Mesendoderm (in vitro differentiated cells): ENCODE results near the gene NLGN1.

Experiments
- DNase-seq: peaks from one replicate; pipeline ENCODE4 v3.0.0; 2013
- H2AK5ac ChIP-seq: 2 replicates; pipeline ENCODE4 v1.6.1; 2013; ENCODE audit warnings: low read length, inconsistent platforms
- H2BK120ac ChIP-seq: 2 replicates; pipeline ENCODE4 v1.6.1; 2013; ENCODE audit warnings: low read depth, mild to moderate bottlenecking, low read length, moderate library complexity, mixed read lengths
- H2BK15ac ChIP-seq: replicated peaks from 2 replicates; pipeline ENCODE4 v1.6.1; 2013; ENCODE audit warnings: low read depth, mild to moderate bottlenecking, moderate library complexity
- H2BK5ac ChIP-seq: 2 replicates; pipeline ENCODE4 v1.6.1; 2013; ENCODE audit warnings: low read length, inconsistent platforms
- H3K18ac ChIP-seq: 2 replicates; pipeline ENCODE4 v1.6.1; 2013; ENCODE audit warnings: mild to moderate bottlenecking, low read length, mixed read lengths
- H3K23ac ChIP-seq: one replicate; pipeline ENCODE4 v1.6.1; 2013; ENCODE audit warnings: low read length
- H3K27ac ChIP-seq: 2 replicates; pipeline ENCODE4 v1.5.1; 2013; ENCODE audit warnings: low read depth, mild to moderate bottlenecking, inconsistent platforms, low read length, moderate library complexity
- H3K27me3 ChIP-seq: 2 replicates; pipeline ENCODE4 v1.6.1; 2013; ENCODE audit warnings: low read length, control low read depth, mild to moderate bottlenecking, inconsistent platforms; ENCODE audit not compliant: insufficient read depth, poor library complexity
- H3K36me3 ChIP-seq: 2 replicates; pipeline ENCODE4 v1.6.1; 2013; ENCODE audit warnings: low read length, inconsistent platforms; ENCODE audit not compliant: control insufficient read depth, insufficient read depth
- H3K4ac ChIP-seq: one replicate; pipeline ENCODE4 v1.6.1; 2013; ENCODE audit warnings: low read depth, mild to moderate bottlenecking, low read length, moderate library complexity
- H3K4me1 ChIP-seq: 2 replicates; pipeline ENCODE4 v1.6.1; 2013; ENCODE audit warnings: low read depth, low read length, inconsistent platforms; ENCODE audit not compliant: control insufficient read depth
- H3K4me2 ChIP-seq: 2 replicates; pipeline ENCODE4 v1.6.1; 2013; ENCODE audit warnings: low read length
- H3K4me3 ChIP-seq: 2 replicates; pipeline ENCODE4 v1.5.1; 2013; ENCODE audit warnings: mild to moderate bottlenecking, low read length
- H3K56ac ChIP-seq: one replicate; pipeline ENCODE4 v1.6.1; 2013; ENCODE audit warnings: low read length
- H3K79me1 ChIP-seq: 2 replicates; pipeline ENCODE4 v1.6.1; 2013; ENCODE audit warnings: low read length, inconsistent platforms
- H3K79me2 ChIP-seq: 2 replicates; pipeline ENCODE4 v1.6.1; 2013; ENCODE audit warnings: mild to moderate bottlenecking, low read length; ENCODE audit not compliant: control insufficient read depth, insufficient read depth
- H3K9ac ChIP-seq: 2 replicates; pipeline ENCODE4 v1.6.1; 2013; ENCODE audit warnings: low read length, inconsistent platforms
- H4K5ac ChIP-seq: one replicate; pipeline ENCODE4 v1.6.1; 2013; ENCODE audit warnings: low read length
- H4K8ac ChIP-seq: one replicate; pipeline ENCODE4 v1.6.1; 2013; ENCODE audit warnings: low read depth, mild to moderate bottlenecking, control low read depth, low read length, moderate library complexity
- WGBS: extraction: QIAGEN DNeasy Blood & Tissue Kit; methylation state at CpG from one replicate; pipeline ENCODE4 v1.1.7; 2013; ENCODE audit warnings: low lambda C conversion rate, missing lambda C conversion rate; ENCODE audit not compliant: insufficient coverage; ENCODE audit errors: extremely low coverage; 5-methylcytosine and 5-hydroxymethylcytosine counted together

Gene NLGN1

GRCh38 chr3:173793963-173794362, 396.4 kb downstream of the NLGN1 start:
- peak; percentile 13 for DNase-seq
- no peak overlapping the region for H4K8ac ChIP-seq

GRCh38 chr3:173796405-173796804, 398.9 kb downstream of the NLGN1 start:
- no peaks in the 10 kb centered on the region for H3K79me1 ChIP-seq
- no peak overlapping the region for H3K4me3 ChIP-seq
- no peak overlapping the region for H2BK120ac ChIP-seq
- no peak overlapping the region for H3K4ac ChIP-seq
- no peak overlapping the region for H2BK5ac ChIP-seq
- H3K36me3 ChIP-seq, result no peaks in the 10 kb centered on the region
- DNase-seq, result no peak
- no peak overlapping the region for H2AK5ac ChIP-seq
- no peak overlapping the region for H4K5ac ChIP-seq
- no peak overlapping the region for H3K23ac ChIP-seq
- no peak overlapping the region for H3K27ac ChIP-seq
- no peak overlapping the region for H3K4me2 ChIP-seq
- H3K79me2 ChIP-seq, result no peaks in the 10 kb centered on the region
- H3K56ac ChIP-seq, result no peak overlapping the region
- H3K27me3 ChIP-seq, result no peaks in the 10 kb centered on the region
- no peak overlapping the region for H4K8ac ChIP-seq
- H3K9ac ChIP-seq, result no peak overlapping the region
- H3K4me1 ChIP-seq, result no peaks in the 10 kb centered on the region
- WGBS, result no CpG with 5 or more reads among the region's 1 CpG
- H2BK15ac ChIP-seq, result no peak overlapping the region
- H3K18ac ChIP-seq, result no peak overlapping the region

More at GRCh38 chr3:173793963-173794362, 396.4 kb downstream of the NLGN1 start:
- Histone ChIP-seq H3K36me3 (no peaks in the 10 kb centered on the region), H3K4me2 (no peak overlapping the region), H3K79me2 (no peaks in the 10 kb centered on the region), H2AK5ac (no peak overlapping the region), H4K5ac (no peak overlapping the region), H3K79me1 (no peaks in the 10 kb centered on the region), H3K27ac (no peak overlapping the region), H3K9ac (no peak overlapping the region), H3K56ac (no peak overlapping the region), H3K4me3 (no peak overlapping the region), H2BK120ac (no peak overlapping the region), H3K18ac (no peak overlapping the region), H3K23ac (no peak overlapping the region), H2BK15ac (no peak overlapping the region), H3K27me3 (no peaks in the 10 kb centered on the region), H2BK5ac (no peak overlapping the region), H3K4me1 (no peaks in the 10 kb centered on the region), H3K4ac (no peak overlapping the region)
- no CpG with 5 or more reads among the region's 2 CpGs for WGBS

GRCh38 chr3:173796890-173797289, 399.3 kb downstream of the NLGN1 start:
- peak; percentile 9 for DNase-seq
- H3K23ac ChIP-seq, result no peak overlapping the region
- H2AK5ac ChIP-seq, result no peak overlapping the region
- H3K79me2 ChIP-seq, result no peaks in the 10 kb centered on the region
- H4K5ac ChIP-seq, result no peak overlapping the region
- no peaks in the 10 kb centered on the region for H3K4me1 ChIP-seq
- H3K4ac ChIP-seq, result no peak overlapping the region
- WGBS, result no CpG with 5 or more reads among the region's 3 CpGs
- H3K79me1 ChIP-seq, result no peaks in the 10 kb centered on the region
- H3K4me2 ChIP-seq, result no peak overlapping the region
- no peak overlapping the region for H3K4me3 ChIP-seq
- H2BK5ac ChIP-seq, result no peak overlapping the region
- no peak overlapping the region for H2BK120ac ChIP-seq
- no peak overlapping the region for H3K27ac ChIP-seq
- no peak overlapping the region for H3K56ac ChIP-seq
- H3K27me3 ChIP-seq, result no peaks in the 10 kb centered on the region
- H2BK15ac ChIP-seq, result no peak overlapping the region
- no peaks in the 10 kb centered on the region for H3K36me3 ChIP-seq
- H3K18ac ChIP-seq, result no peak overlapping the region
- H4K8ac ChIP-seq, result no peak overlapping the region
- no peak overlapping the region for H3K9ac ChIP-seq

GRCh38 chr3:173799060-173799816, 401.7 kb downstream of the NLGN1 start:
- H3K4ac ChIP-seq, result no peak overlapping the region
- H2AK5ac ChIP-seq, result no peak overlapping the region
- no peaks in the 10 kb centered on the region for H3K79me2 ChIP-seq
- no peak overlapping the region for H3K18ac ChIP-seq
- H3K4me3 ChIP-seq, result no peak overlapping the region
- no peak overlapping the region for H3K27ac ChIP-seq
- H3K36me3 ChIP-seq, result no peaks in the 10 kb centered on the region
- no peak for DNase-seq
- H3K79me1 ChIP-seq, result no peaks in the 10 kb centered on the region
- H2BK5ac ChIP-seq, result no peak overlapping the region
- no peak overlapping the region for H3K56ac ChIP-seq
- H3K9ac ChIP-seq, result no peak overlapping the region
- H2BK120ac ChIP-seq, result no peak overlapping the region
- no peak overlapping the region for H4K8ac ChIP-seq
- no peak overlapping the region for H4K5ac ChIP-seq
- no peak overlapping the region for H3K4me2 ChIP-seq
- no peak overlapping the region for H2BK15ac ChIP-seq
- no peaks in the 10 kb centered on the region for H3K4me1 ChIP-seq
- H3K23ac ChIP-seq, result no peak overlapping the region
- no peaks in the 10 kb centered on the region for H3K27me3 ChIP-seq
- no CpG with 5 or more reads among the region's 4 CpGs for WGBS

GRCh38 chr3:173800154-173800553, 402.6 kb downstream of the NLGN1 start:
- Histone ChIP-seq H3K4me3 (no peak overlapping the region), H3K4me1 (no peaks in the 10 kb centered on the region), H4K5ac (no peak overlapping the region), H3K27me3 (no peaks in the 10 kb centered on the region), H2BK5ac (no peak overlapping the region), H3K4ac (no peak overlapping the region), H3K27ac (no peak overlapping the region), H3K18ac (no peak overlapping the region), H3K4me2 (no peak overlapping the region), H3K56ac (no peak overlapping the region), H2AK5ac (no peak overlapping the region), H3K23ac (no peak overlapping the region), H2BK120ac (no peak overlapping the region), H4K8ac (no peak overlapping the region), H3K9ac (no peak overlapping the region), H3K79me1 (no peaks in the 10 kb centered on the region), H3K36me3 (no peaks in the 10 kb centered on the region), H2BK15ac (no peak overlapping the region), H3K79me2 (no peaks in the 10 kb centered on the region)
- WGBS, result no CpG with 5 or more reads among the region's 2 CpGs
- peak; percentile 37 for DNase-seq

- no peak overlapping the region for H3K27ac ChIP-seq
- H2AK5ac ChIP-seq, result no peak overlapping the region
- no peaks in the 10 kb centered on the region for H3K27me3 ChIP-seq
- H4K5ac ChIP-seq, result no peak overlapping the region
- no peak overlapping the region for H3K4me2 ChIP-seq
- H3K36me3 ChIP-seq, result no peaks in the 10 kb centered on the region
- no peak overlapping the region for H3K56ac ChIP-seq
- no peaks in the 10 kb centered on the region for H3K79me2 ChIP-seq
- H2BK120ac ChIP-seq, result no peak overlapping the region
- H3K18ac ChIP-seq, result no peak overlapping the region
- no peak overlapping the region for H2BK15ac ChIP-seq
- no peak overlapping the region for H4K8ac ChIP-seq
- no peak overlapping the region for H3K9ac ChIP-seq
- no peak overlapping the region for H3K23ac ChIP-seq
- no peak for DNase-seq
- no peak overlapping the region for H3K4ac ChIP-seq
- H2BK5ac ChIP-seq, result no peak overlapping the region
- H3K4me1 ChIP-seq, result no peaks in the 10 kb centered on the region
- no peaks in the 10 kb centered on the region for H3K79me1 ChIP-seq
- H3K4me3 ChIP-seq, result no peak overlapping the region
- WGBS, result no CpG with 5 or more reads among the region's 3 CpGs
Measured at GRCh38 chr3:173814809-173815208, 417.3 kb downstream of the NLGN1 start.
